HG02623 (cell line): ENCODE measurements around the gene HIRA.

Experiments used
- ATAC-seq: cut with Tn5 transposase; IDR thresholded peaks from one replicate; pipeline ENCODE4 v1.9.1; 2021; ENCODE audit warnings: moderate library complexity; ENCODE audit not compliant: unreplicated experiment

HIRA gene

GRCh38 chr22:19410941-19411689 lies 20.4 kb downstream of the HIRA start:
- no peak for ATAC-seq

- ATAC-seq: no peak
Observed at GRCh38 chr22:19407649-19408606, 23.6 kb downstream of the HIRA start.

- no peak for ATAC-seq
Observed at GRCh38 chr22:19406846-19407245, 24.7 kb downstream of the HIRA start.

- ATAC-seq: no peak
Observed at GRCh38 chr22:19406281-19406811, 25.2 kb downstream of the HIRA start.

GRCh38 chr22:19405652-19406051 lies 25.9 kb downstream of the HIRA start:
- ATAC-seq: no peak

GRCh38 chr22:19405133-19405532 lies 26.4 kb downstream of the HIRA start:
- no peak for ATAC-seq

GRCh38 chr22:19404676-19405075 lies 26.9 kb downstream of the HIRA start:
- no peak for ATAC-seq

GRCh38 chr22:19402642-19403191 lies 28.8 kb downstream of the HIRA start:
- ATAC-seq: no peak

- ATAC-seq: no peak
Observed at GRCh38 chr22:19401483-19401882, 30.1 kb downstream of the HIRA start.

GRCh38 chr22:19400881-19401280 lies 30.7 kb downstream of the HIRA start:
- ATAC-seq: no peak

GRCh38 chr22:19398652-19399051 lies 32.9 kb downstream of the HIRA start:
- no peak for ATAC-seq

GRCh38 chr22:19398206-19398605 lies 33.3 kb downstream of the HIRA start:
- ATAC-seq: no peak

- ATAC-seq: no peak
Observed at GRCh38 chr22:19397734-19398104, 33.8 kb downstream of the HIRA start.

GRCh38 chr22:19396934-19397733 lies 34.4 kb downstream of the HIRA start:
- no peak for ATAC-seq

- no peak for ATAC-seq
Observed at GRCh38 chr22:19396561-19396933, 35.0 kb downstream of the HIRA start.

- no peak for ATAC-seq
Observed at GRCh38 chr22:19395276-19395675, 36.3 kb downstream of the HIRA start.

- no peak for ATAC-seq
Observed at GRCh38 chr22:19394274-19395050, 37.1 kb downstream of the HIRA start.

GRCh38 chr22:19393704-19394103 lies 37.8 kb downstream of the HIRA start:
- ATAC-seq: no peak

- ATAC-seq: no peak
Observed at GRCh38 chr22:19387575-19387974, 44.0 kb downstream of the HIRA start.

GRCh38 chr22:19387038-19387437 lies 44.5 kb downstream of the HIRA start:
- ATAC-seq: no peak
